Measurements from ENCODE around the gene SPTLC2. TPM values are rescaled to one million over a fixed set of nuclear protein-coding genes. Genes with fewer than 3 reads are reported as not detected.

Gene SPTLC2
- total and polyA plus RNA-seq, 2 of the 13 experiments (the other 11 are each of a cell fraction or from before 2014, with no cell fraction given) = 17.4 to 17.5 TPM

DNA sequence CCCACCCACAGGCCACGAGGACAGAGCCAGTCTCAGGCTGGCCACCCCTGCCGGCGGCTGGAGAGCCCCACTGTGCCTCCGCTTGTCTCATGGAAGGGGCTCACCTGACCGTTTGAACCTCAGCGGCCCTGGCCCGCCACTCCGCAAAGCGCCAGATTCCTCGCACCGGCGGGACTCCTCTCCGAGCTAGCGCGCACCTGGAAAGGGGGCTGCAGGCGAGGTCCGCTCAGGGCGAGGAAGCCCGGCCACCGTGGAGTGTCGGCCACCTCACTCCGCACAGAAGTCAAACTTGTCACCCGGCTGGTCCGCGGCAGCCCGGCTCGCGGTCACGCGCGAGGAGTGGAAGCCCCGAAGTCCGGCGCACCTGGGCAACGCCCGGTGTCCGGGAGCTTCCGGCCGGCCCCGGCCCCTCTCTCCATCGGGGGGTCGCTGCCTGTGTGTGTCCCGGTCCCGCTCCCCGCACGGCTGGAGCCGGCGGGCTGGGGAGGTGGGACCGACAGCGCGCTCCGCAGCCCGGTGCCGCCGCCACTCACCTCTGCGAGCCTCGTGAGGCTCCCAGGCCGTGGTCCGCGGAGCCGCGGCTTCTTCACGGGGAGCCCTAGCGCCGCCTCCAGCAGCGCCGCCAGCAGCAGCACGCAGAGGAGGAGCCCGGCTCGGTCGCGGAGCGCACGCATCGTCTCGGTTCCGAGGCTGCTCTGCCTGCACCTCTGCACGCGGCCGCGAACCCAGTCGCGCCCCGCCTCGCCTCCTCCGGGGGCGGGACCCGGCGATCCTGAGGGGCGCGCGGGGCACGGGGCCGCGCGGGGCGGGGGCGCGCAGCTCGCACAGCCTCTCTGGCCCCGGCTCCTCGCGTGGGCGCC lies 118.1 kb downstream of the SPTLC2 start, which contains the start of gene ISM2 (continued):
- TF ChIP-seq, protein P1, sequence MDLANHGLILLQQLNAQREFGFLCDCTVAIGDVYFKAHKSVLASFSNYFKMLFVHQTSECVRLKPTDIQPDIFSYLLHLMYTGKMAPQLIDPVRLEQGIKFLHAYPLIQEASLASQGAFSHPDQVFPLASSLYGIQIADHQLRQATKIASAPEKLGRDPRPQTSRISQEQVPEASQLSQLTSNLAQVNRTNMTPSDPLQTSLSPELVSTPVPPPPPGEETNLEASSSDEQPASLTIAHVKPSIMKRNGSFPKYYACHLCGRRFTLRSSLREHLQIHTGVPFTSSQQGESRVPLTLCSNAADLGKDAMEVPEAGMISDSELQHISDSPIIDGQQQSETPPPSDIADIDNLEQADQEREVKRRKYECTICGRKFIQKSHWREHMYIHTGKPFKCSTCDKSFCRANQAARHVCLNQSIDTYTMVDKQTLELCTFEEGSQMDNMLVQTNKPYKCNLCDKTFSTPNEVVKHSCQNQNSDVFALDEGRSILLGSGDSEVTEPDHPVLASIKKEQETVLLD (CRISPR knock-in tag; IDR thresholded peaks at IDR 0.05; ENCODE audit: low read depth) = peak; percentile 18; the same call in 1 of the 2 replicates
- TF ChIP-seq, protein P2, sequence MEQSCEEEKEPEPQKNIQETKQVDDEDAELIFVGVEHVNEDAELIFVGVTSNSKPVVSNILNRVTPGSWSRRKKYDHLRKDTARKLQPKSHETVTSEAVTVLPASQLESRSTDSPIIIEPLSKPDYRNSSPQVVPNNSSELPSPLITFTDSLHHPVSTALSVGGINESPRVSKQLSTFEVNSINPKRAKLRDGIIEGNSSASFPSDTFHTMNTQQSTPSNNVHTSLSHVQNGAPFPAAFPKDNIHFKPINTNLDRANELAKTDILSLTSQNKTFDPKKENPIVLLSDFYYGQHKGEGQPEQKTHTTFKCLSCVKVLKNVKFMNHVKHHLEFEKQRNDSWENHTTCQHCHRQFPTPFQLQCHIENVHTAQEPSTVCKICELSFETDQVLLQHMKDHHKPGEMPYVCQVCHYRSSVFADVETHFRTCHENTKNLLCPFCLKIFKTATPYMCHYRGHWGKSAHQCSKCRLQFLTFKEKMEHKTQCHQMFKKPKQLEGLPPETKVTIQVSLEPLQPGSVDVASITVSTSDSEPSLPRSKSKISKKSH (CRISPR knock-in tag; IDR thresholded peaks at IDR 0.05; ENCODE audit: borderline replicate concordance) = no peak
- 0 out of 2 replicates have a peak, but pooled peaks have one; percentile 33 for TF ChIP-seq SSRP1 (CRISPR knock-in tag; IDR thresholded peaks at IDR 0.05)
- TF ChIP-seq, protein P3, sequence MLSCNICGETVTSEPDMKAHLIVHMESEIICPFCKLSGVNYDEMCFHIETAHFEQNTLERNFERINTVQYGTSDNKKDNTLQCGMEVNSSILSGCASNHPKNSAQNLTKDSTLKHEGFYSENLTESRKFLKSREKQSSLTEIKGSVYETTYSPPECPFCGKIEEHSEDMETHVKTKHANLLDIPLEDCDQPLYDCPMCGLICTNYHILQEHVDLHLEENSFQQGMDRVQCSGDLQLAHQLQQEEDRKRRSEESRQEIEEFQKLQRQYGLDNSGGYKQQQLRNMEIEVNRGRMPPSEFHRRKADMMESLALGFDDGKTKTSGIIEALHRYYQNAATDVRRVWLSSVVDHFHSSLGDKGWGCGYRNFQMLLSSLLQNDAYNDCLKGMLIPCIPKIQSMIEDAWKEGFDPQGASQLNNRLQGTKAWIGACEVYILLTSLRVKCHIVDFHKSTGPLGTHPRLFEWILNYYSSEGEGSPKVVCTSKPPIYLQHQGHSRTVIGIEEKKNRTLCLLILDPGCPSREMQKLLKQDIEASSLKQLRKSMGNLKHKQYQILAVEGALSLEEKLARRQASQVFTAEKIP (CRISPR knock-in tag; IDR thresholded peaks at IDR 0.05; ENCODE audit: borderline replicate concordance) = no peak
- no peak for TF ChIP-seq ATRX (CRISPR knock-in tag; IDR thresholded peaks at IDR 0.05; ENCODE audit: borderline replicate concordance)
- TF ChIP-seq ZFP36 (IDR thresholded peaks at IDR 0.05; ENCODE audit: borderline replicate concordance, low read depth, low read length, partially characterized antibody) = no peak
- 0 out of 2 replicates have a peak, but pooled peaks have one; percentile 30 for TF ChIP-seq SIN3A (IDR thresholded peaks at IDR 0.05; ENCODE audit: borderline replicate concordance, low read depth, low read length)
- TF ChIP-seq, protein P4, sequence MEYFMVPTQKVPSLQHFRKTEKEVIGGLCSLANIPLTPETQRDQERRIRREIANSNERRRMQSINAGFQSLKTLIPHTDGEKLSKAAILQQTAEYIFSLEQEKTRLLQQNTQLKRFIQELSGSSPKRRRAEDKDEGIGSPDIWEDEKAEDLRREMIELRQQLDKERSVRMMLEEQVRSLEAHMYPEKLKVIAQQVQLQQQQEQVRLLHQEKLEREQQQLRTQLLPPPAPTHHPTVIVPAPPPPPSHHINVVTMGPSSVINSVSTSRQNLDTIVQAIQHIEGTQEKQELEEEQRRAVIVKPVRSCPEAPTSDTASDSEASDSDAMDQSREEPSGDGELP (IDR thresholded peaks at IDR 0.05; ENCODE audit: borderline replicate concordance, low read depth) = no peak
- no peak for TF ChIP-seq DNMT3B (CRISPR knock-in tag; conservative IDR thresholded peaks at IDR 0.05)
- TF ChIP-seq, protein P5, sequence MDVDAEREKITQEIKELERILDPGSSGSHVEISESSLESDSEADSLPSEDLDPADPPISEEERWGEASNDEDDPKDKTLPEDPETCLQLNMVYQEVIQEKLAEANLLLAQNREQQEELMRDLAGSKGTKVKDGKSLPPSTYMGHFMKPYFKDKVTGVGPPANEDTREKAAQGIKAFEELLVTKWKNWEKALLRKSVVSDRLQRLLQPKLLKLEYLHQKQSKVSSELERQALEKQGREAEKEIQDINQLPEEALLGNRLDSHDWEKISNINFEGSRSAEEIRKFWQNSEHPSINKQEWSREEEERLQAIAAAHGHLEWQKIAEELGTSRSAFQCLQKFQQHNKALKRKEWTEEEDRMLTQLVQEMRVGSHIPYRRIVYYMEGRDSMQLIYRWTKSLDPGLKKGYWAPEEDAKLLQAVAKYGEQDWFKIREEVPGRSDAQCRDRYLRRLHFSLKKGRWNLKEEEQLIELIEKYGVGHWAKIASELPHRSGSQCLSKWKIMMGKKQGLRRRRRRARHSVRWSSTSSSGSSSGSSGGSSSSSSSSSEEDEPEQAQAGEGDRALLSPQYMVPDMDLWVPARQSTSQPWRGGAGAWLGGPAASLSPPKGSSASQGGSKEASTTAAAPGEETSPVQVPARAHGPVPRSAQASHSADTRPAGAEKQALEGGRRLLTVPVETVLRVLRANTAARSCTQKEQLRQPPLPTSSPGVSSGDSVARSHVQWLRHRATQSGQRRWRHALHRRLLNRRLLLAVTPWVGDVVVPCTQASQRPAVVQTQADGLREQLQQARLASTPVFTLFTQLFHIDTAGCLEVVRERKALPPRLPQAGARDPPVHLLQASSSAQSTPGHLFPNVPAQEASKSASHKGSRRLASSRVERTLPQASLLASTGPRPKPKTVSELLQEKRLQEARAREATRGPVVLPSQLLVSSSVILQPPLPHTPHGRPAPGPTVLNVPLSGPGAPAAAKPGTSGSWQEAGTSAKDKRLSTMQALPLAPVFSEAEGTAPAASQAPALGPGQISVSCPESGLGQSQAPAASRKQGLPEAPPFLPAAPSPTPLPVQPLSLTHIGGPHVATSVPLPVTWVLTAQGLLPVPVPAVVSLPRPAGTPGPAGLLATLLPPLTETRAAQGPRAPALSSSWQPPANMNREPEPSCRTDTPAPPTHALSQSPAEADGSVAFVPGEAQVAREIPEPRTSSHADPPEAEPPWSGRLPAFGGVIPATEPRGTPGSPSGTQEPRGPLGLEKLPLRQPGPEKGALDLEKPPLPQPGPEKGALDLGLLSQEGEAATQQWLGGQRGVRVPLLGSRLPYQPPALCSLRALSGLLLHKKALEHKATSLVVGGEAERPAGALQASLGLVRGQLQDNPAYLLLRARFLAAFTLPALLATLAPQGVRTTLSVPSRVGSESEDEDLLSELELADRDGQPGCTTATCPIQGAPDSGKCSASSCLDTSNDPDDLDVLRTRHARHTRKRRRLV (CRISPR knock-in tag; IDR thresholded peaks at IDR 0.05) = no peak
- TF ChIP-seq ZNF468 (CRISPR knock-in tag; IDR thresholded peaks at IDR 0.05) = 0 out of 2 replicates have a peak, but pooled peaks have one; percentile 50
- peak; percentile 71 for TF ChIP-seq ZNF616 (CRISPR knock-in tag; IDR thresholded peaks at IDR 0.05; ENCODE audit: low read depth)
- TF ChIP-seq, protein P6, sequence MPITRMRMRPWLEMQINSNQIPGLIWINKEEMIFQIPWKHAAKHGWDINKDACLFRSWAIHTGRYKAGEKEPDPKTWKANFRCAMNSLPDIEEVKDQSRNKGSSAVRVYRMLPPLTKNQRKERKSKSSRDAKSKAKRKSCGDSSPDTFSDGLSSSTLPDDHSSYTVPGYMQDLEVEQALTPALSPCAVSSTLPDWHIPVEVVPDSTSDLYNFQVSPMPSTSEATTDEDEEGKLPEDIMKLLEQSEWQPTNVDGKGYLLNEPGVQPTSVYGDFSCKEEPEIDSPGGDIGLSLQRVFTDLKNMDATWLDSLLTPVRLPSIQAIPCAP (CRISPR knock-in tag; IDR thresholded peaks at IDR 0.05; ENCODE audit: low read depth) = no peak
- TF ChIP-seq RORA (CRISPR knock-in tag; IDR thresholded peaks at IDR 0.05) = no peak
- TF ChIP-seq SATB2 (CRISPR knock-in tag; IDR thresholded peaks at IDR 0.05) = 0 out of 2 replicates have a peak, but pooled peaks have one; percentile 30
- peak; percentile 75; the same call in 1 of the 2 replicates for TF ChIP-seq CCDC6 (CRISPR knock-in tag; IDR thresholded peaks at IDR 0.05)
